Right lobe of liver (tissue), 4 donors: ENCODE measurements around the gene STK32B.

ENCODE experiments used
- CTCF ChIP-seq, 4 donors: fragments of 200-600 bp in 3 of 4; fragments of 450-650 bp in 1 of 4; IDR thresholded peaks; one replicate each; pipeline versions ENCODE4 v1.5.1 to v1.8.0; 2016 to 2022; ENCODE audit warnings: antibody characterized with exemption in 4 of 4, mild to moderate bottlenecking in 2 of 4
- POLR2A ChIP-seq: fragments of 450-650 bp; IDR thresholded peaks from one replicate; pipeline ENCODE4 v1.6.1; 2017; ENCODE audit warnings: antibody characterized with exemption, mild to moderate bottlenecking
- donor health status: DM: no; HTN: no; CAD: no.
- donor health status: DM: no; HTN: no; CAD: no.
- donor health status: DM: no; HTN: yes; CAD: no.

DNA sequence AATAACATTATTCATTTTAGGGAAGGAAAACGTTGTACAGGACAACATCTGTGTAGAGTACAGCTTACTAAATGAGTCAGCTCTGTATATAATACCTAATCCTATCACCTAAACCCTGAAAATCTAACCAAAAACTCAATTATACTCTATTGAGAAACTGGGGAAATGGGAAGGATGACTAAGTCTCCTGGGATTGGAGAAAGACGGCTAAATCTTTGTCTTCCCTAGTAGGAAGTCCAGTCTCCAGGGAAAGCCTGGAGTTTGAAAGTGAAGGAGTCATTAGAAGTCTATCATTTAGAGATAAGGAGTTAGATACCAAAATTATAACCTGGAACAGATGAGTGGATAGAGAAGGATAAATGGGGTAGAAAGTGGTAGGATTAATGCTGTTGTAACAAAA lies 286.5 kb downstream of the STK32B start:
- TF ChIP-seq CTCF (IDR thresholded peaks at IDR 0.05) (no peak), POLR2A (no peak)
